Nephron progenitor cell (in vitro differentiated cells): ENCODE measurements around the gene SPATA25.

ENCODE experiments used
- DNase-seq: peaks from one replicate; pipeline ENCODE4 v3.0.0; 2021
- H3K27ac Mint-ChIP-seq: 2 replicates; pipeline ENCODE4 v1.8.0; 2021; ENCODE audit warnings: mild to moderate bottlenecking, moderate library complexity, mixed read lengths
- H3K27me3 Mint-ChIP-seq: 2 replicates; pipeline ENCODE4 v1.8.0; 2021; ENCODE audit warnings: mild to moderate bottlenecking, low read depth, mixed read lengths; ENCODE audit not compliant: poor library complexity
- H3K36me3 Mint-ChIP-seq: 2 replicates; pipeline ENCODE4 v1.8.0; 2021; ENCODE audit warnings: low read depth, mixed read lengths
- H3K4me1 Mint-ChIP-seq: 2 replicates; pipeline ENCODE4 v1.8.0; 2021; ENCODE audit warnings: mixed read lengths
- H3K4me3 Mint-ChIP-seq: 2 replicates; pipeline ENCODE4 v1.8.0; 2021; ENCODE audit warnings: mild to moderate bottlenecking, moderate library complexity, mixed read lengths
- H3K9me3 Mint-ChIP-seq: 2 replicates; pipeline ENCODE4 v1.8.0; 2021; ENCODE audit warnings: mild to moderate bottlenecking, moderate library complexity, mixed read lengths
- CTCF ChIP-seq: fragments of 200-600 bp; sonication (generic); IDR thresholded peaks from 2 replicates; pipeline ENCODE4 v1.5.0; 2021; ENCODE audit warnings: antibody characterized with exemption

SPATA25 gene

GRCh38 chr20:45913116-45913515, 25.7 kb upstream of the SPATA25 start:
- peaks cover 11% of the 10 kb centered on the region for H3K27me3 Mint-ChIP-seq
- TF ChIP-seq CTCF = no peak
- no peak overlapping the region for H3K27ac Mint-ChIP-seq
- H3K4me3 Mint-ChIP-seq = peak overlapping the region; percentile 40
- DNase-seq = no peak
- H3K4me1 Mint-ChIP-seq = peaks cover 38% of the 10 kb centered on the region
- H3K9me3 Mint-ChIP-seq = no peaks in the 10 kb centered on the region
- H3K36me3 Mint-ChIP-seq = peaks cover 9% of the 10 kb centered on the region

GRCh38 chr20:45912344-45912682, 24.9 kb upstream of the SPATA25 start:
- DNase-seq = no peak
- Mint-ChIP-seq H3K27ac (no peak overlapping the region), H3K4me3 (peak overlapping the region; percentile 74), H3K9me3 (no peaks in the 10 kb centered on the region), H3K4me1 (peaks cover 33% of the 10 kb centered on the region), H3K36me3 (peaks cover 16% of the 10 kb centered on the region), H3K27me3 (peaks cover 11% of the 10 kb centered on the region)
- no peak for TF ChIP-seq CTCF

- DNase-seq = peak; percentile 80
- no peak for TF ChIP-seq CTCF
- H3K27ac Mint-ChIP-seq = peak within 1 kb of the TSS; percentile 97
- H3K4me1 Mint-ChIP-seq = peaks cover 33% of the 10 kb centered on the region
- peak within 1 kb of the TSS; percentile 74 for H3K4me3 Mint-ChIP-seq
- H3K9me3 Mint-ChIP-seq = no peaks in the 10 kb centered on the region
- H3K36me3 Mint-ChIP-seq = peaks cover 19% of the 10 kb centered on the region
- peaks cover 11% of the 10 kb centered on the region for H3K27me3 Mint-ChIP-seq
These were observed 24.3 kb upstream of the SPATA25 start, which contains the start of gene PLTP for GRCh38 chr20:45911486-45912343. Gene PLTP (minus strand): TSS chr20:45912155. CDS start chr20:45911452, 703 bp downstream.

GRCh38 chr20:45910670-45911485, 23.5 kb upstream of the SPATA25 start:
- Mint-ChIP-seq H3K36me3 (peaks cover 22% of the 10 kb centered on the region), H3K9me3 (no peaks in the 10 kb centered on the region), H3K27ac (peak overlapping the region; percentile 97), H3K4me1 (peaks cover 33% of the 10 kb centered on the region), H3K27me3 (peaks cover 11% of the 10 kb centered on the region), H3K4me3 (peak overlapping the region; percentile 74)
- peak; percentile 99 for DNase-seq
- TF ChIP-seq CTCF = no peak

- Mint-ChIP-seq H3K4me1 (peaks cover 33% of the 10 kb centered on the region), H3K36me3 (peaks cover 28% of the 10 kb centered on the region), H3K9me3 (no peaks in the 10 kb centered on the region), H3K27ac (no peak overlapping the region), H3K4me3 (peak overlapping the region; percentile 74), H3K27me3 (peaks cover 11% of the 10 kb centered on the region)
- no peak for TF ChIP-seq CTCF
- no peak for DNase-seq
These were observed 22.6 kb upstream of the SPATA25 start for GRCh38 chr20:45909817-45910669.
